ENCODE results near the gene PPP2R3B.

DNA sequence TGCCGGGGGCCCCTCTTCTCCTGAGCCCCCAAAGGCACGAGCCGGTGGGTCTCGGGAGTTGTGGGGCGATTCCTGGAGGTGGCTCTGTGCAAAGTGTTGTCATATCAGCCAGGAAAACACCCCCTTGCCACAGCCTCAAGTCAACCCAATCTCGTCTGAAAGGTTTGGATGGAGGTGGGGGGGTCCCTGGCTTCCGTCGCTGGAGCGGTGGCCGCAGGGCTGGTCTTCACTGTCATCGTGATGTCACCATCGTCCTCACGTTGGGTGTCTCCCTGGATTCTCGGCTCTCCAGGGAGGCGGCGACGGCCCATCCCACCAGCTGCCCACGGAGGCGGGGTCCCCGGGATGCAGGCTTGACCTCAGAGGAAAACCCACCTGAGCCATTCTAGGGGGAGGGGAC lies 38.3 kb upstream of the PPP2R3B start:
- TF ChIP-seq, protein P1, sequence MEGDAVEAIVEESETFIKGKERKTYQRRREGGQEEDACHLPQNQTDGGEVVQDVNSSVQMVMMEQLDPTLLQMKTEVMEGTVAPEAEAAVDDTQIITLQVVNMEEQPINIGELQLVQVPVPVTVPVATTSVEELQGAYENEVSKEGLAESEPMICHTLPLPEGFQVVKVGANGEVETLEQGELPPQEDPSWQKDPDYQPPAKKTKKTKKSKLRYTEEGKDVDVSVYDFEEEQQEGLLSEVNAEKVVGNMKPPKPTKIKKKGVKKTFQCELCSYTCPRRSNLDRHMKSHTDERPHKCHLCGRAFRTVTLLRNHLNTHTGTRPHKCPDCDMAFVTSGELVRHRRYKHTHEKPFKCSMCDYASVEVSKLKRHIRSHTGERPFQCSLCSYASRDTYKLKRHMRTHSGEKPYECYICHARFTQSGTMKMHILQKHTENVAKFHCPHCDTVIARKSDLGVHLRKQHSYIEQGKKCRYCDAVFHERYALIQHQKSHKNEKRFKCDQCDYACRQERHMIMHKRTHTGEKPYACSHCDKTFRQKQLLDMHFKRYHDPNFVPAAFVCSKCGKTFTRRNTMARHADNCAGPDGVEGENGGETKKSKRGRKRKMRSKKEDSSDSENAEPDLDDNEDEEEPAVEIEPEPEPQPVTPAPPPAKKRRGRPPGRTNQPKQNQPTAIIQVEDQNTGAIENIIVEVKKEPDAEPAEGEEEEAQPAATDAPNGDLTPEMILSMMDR (IDR thresholded peaks at IDR 0.05) = no peak
- TF ChIP-seq POLR2A (IDR thresholded peaks at IDR 0.05) = no peak
